HepG2 (cell line): Measurements from ENCODE around the gene ARHGAP5. TPM values are rescaled to one million over a fixed set of nuclear protein-coding genes. Genes with fewer than 3 reads are reported as not detected.

Source experiments
- ATAC-seq: fragments of 200-7000 bp; cut with Tn5 transposase; 3 replicates; pipeline ENCODE4 v1.9.1; 2020; ENCODE audit warnings: mild to moderate bottlenecking, moderate library complexity
- BruUV-seq: library from RNA; stranded (reverse); fragments of 400-500 nt; replicated peaks from 2 replicates; lab custom pipeline; 2021; lab: Mats Ljungman, UMichigan
- CTCF ChIA-PET: fragments of 300-600 bp; formaldehyde crosslinking; extraction: SDS; loops from one replicate; lab custom pipeline; 2021; ENCODE audit warnings: low total read pairs, inconsistent platforms, low intra/inter-chr PET ratio; lab: Yijun Ruan, JAX
- POLR2A ChIA-PET: fragments of 350-600 bp; sonication (Branson Sonifier 250); formaldehyde crosslinking; loops from one replicate; lab custom pipeline; 2020; ENCODE audit warnings: antibody characterized with exemption, inconsistent platforms; lab: Yijun Ruan, JAX
- DNase-seq: peaks from one replicate; pipeline ENCODE4 v3.0.0-alpha.2; 2015; ENCODE audit warnings: low spot score
- FAIRE-seq: peaks from 3 replicates; lab custom pipeline; 2011; peaks lifted over from hg19 to GRCh38; lab: Jason Lieb, UNC
- H2AFZ ChIP-seq: one replicate; pipeline ENCODE4 v1.6.1; 2011; ENCODE audit warnings: low read length, inconsistent platforms
- H3K27ac ChIP-seq: fragments of 300-600 bp; 3 replicates; pipeline ENCODE4 v1.8.0; 2011; ENCODE audit warnings: mixed run types, mild to moderate bottlenecking, mixed read lengths, low read length, inconsistent platforms; ENCODE audit not compliant: insufficient read depth; ENCODE audit errors: extremely low read length
- H3K27me3 ChIP-seq, 2 experiments: fragments of 200-600 bp in 1 of 2; 2 replicates in 1 of 2; 3 replicates in 1 of 2; pipeline versions ENCODE4 v1.6.0 to v1.8.0; 2011; ENCODE audit warnings: low read length in 2 of 2, mild to moderate bottlenecking in 2 of 2, moderate library complexity in 2 of 2, inconsistent platforms in 1 of 2; ENCODE audit not compliant: insufficient read depth in 2 of 2, control insufficient read depth in 1 of 2
- H3K36me3 ChIP-seq, 2 experiments: fragments of 200-600 bp in 1 of 2; replicated peaks in 1 of 2; 2 replicates in 1 of 2; 3 replicates in 1 of 2; pipeline versions ENCODE4 v1.5.1 to v1.8.0; 2011; ENCODE audit warnings: low read length in 2 of 2, inconsistent platforms in 1 of 2; ENCODE audit not compliant: insufficient read depth in 2 of 2, control insufficient read depth in 1 of 2
- H3K4me1 ChIP-seq: 2 replicates; pipeline ENCODE4 v1.5.1; 2012; ENCODE audit warnings: low read length, inconsistent platforms; ENCODE audit not compliant: insufficient read depth
- H3K4me2 ChIP-seq: 2 replicates; pipeline ENCODE4 v1.6.0; 2011; ENCODE audit warnings: low read depth, low read length, inconsistent platforms
- H3K4me3 ChIP-seq, 3 experiments: fragments of 200-600 bp in 1 of 3; sonication (generic), shearing (Covaris generic) in 1 of 3; replicated peaks in 1 of 3; 2 replicates each; pipeline ENCODE4 v1.5.1; 2011 to 2016; ENCODE audit warnings: low read length in 3 of 3, inconsistent platforms in 2 of 3, low read depth in 2 of 3, mild to moderate bottlenecking in 2 of 3, control low read depth in 1 of 3, mixed read lengths in 1 of 3; ENCODE audit not compliant: insufficient read depth in 1 of 3
- H3K79me2 ChIP-seq: one replicate; pipeline ENCODE4 v1.6.1; 2011; ENCODE audit warnings: low read length, inconsistent platforms; ENCODE audit not compliant: insufficient read depth
- H3K9ac ChIP-seq: 2 replicates; pipeline ENCODE4 v1.6.0; 2011; ENCODE audit warnings: mild to moderate bottlenecking, low read depth, low read length, inconsistent platforms; ENCODE audit not compliant: insufficient read depth
- H3K9me3 ChIP-seq: 2 replicates; pipeline ENCODE4 v1.5.1; 2012; ENCODE audit warnings: mild to moderate bottlenecking, low read length
- H4K20me1 ChIP-seq: 2 replicates; pipeline ENCODE4 v1.6.0; 2011; ENCODE audit warnings: inconsistent platforms, mild to moderate bottlenecking, low read length, moderate library complexity; ENCODE audit not compliant: insufficient read depth
- ATF7 ChIP-seq, 2 experiments: fragments of 450-650 bp in 1 of 2; sonication (generic) in 1 of 2; formaldehyde crosslinking in 1 of 2; IDR thresholded peaks; 2 replicates each; pipeline versions ENCODE4 v1.4.0 to v1.6.1; 2016 to 2020; ENCODE audit warnings: antibody characterized with exemption in 1 of 2, mild to moderate bottlenecking in 1 of 2, missing genetic modification reagents in 1 of 2
- E2F1 ChIP-seq: sonication (generic); formaldehyde crosslinking; IDR thresholded peaks from 2 replicates; pipeline ENCODE4 v1.5.0; 2020; ENCODE audit warnings: missing genetic modification reagents
- EP300 ChIP-seq, 3 experiments: sonication (generic) in 1 of 3; formaldehyde crosslinking in 1 of 3; IDR thresholded peaks; 2 replicates each; pipeline versions ENCODE4 v1.5.1 to v1.6.1; 2011 to 2020; ENCODE audit warnings: low read depth in 2 of 3, low read length in 2 of 3, borderline replicate concordance in 1 of 3, improper control_type of control experiment in 1 of 3, mild to moderate bottlenecking in 1 of 3, missing genetic modification reagents in 1 of 3, moderate library complexity in 1 of 3
- KAT7 ChIP-seq: IDR thresholded peaks from 2 replicates; pipeline ENCODE4 v1.6.1; 2018; ENCODE audit warnings: borderline replicate concordance, missing compliant biosample characterization
- KDM2A ChIP-seq: sonication (generic); formaldehyde crosslinking; IDR thresholded peaks from 2 replicates; pipeline ENCODE4 v1.4.0; 2020; ENCODE audit warnings: low read depth, missing genetic modification reagents, borderline replicate concordance
- NBN ChIP-seq: fragments of 450-650 bp; conservative IDR thresholded peaks from 2 replicates; pipeline ENCODE4 v1.6.1; 2017
- NFE2L2 ChIP-seq: fragments of 150-350 bp; IDR thresholded peaks from 2 replicates; pipeline ENCODE4 v1.6.1; 2014; ENCODE audit warnings: low read length
- PBX2 ChIP-seq: IDR thresholded peaks from 2 replicates; pipeline ENCODE4 v1.6.1; 2016; ENCODE audit warnings: control low read depth
- RCOR2 ChIP-seq: IDR thresholded peaks from 2 replicates; pipeline ENCODE4 v1.6.1; 2016; ENCODE audit warnings: missing biosample characterization, missing genetic modification reagents
- SNAI1 ChIP-seq: sonication (generic); formaldehyde crosslinking; IDR thresholded peaks from 2 replicates; pipeline ENCODE4 v1.5.0; 2020; ENCODE audit warnings: mild to moderate bottlenecking, missing genetic modification reagents, borderline replicate concordance
- SP5 ChIP-seq: IDR thresholded peaks from 2 replicates; pipeline ENCODE4 v1.6.1; 2016; ENCODE audit warnings: low read depth, borderline replicate concordance
- ZFAT ChIP-seq: sonication (generic); formaldehyde crosslinking; conservative IDR thresholded peaks from 2 replicates; pipeline ENCODE4 v1.8.1; 2023; ENCODE audit warnings: missing genetic modification reagents, inconsistent platforms
- ZNF17 ChIP-seq: sonication (generic); formaldehyde crosslinking; IDR thresholded peaks from 2 replicates; pipeline ENCODE4 v1.5.0; 2020; ENCODE audit warnings: mild to moderate bottlenecking, missing genetic modification reagents
- ZNF292 ChIP-seq: sonication (generic); formaldehyde crosslinking; IDR thresholded peaks from 2 replicates; pipeline ENCODE4 v1.8.1; 2022; ENCODE audit warnings: mild to moderate bottlenecking, low read depth, missing genetic modification reagents, borderline replicate concordance
- ZNF362 ChIP-seq: sonication (generic); formaldehyde crosslinking; IDR thresholded peaks from 2 replicates; pipeline ENCODE4 v1.4.0; 2020; ENCODE audit warnings: missing genetic modification reagents, mild to moderate bottlenecking, borderline replicate concordance
- ZNF431 ChIP-seq: sonication (generic); formaldehyde crosslinking; IDR thresholded peaks from 2 replicates; pipeline ENCODE4 v1.9.0; 2022; ENCODE audit warnings: missing genetic modification reagents, low read depth, mild to moderate bottlenecking, borderline replicate concordance
- ZNF432 ChIP-seq: sonication (generic); formaldehyde crosslinking; IDR thresholded peaks from 2 replicates; pipeline ENCODE4 v1.5.0; 2020; ENCODE audit warnings: missing genetic modification reagents, mild to moderate bottlenecking, borderline replicate concordance
- ZNF790 ChIP-seq: sonication (generic); formaldehyde crosslinking; IDR thresholded peaks from 2 replicates; pipeline ENCODE4 v1.8.0; 2022; ENCODE audit warnings: missing genetic modification reagents, mild to moderate bottlenecking, borderline replicate concordance
- WGBS: methylation state at CpG from one replicate; pipeline ENCODE4 v1.1.6; 2017; ENCODE audit warnings: low lambda C conversion rate; 5-methylcytosine and 5-hydroxymethylcytosine counted together
- in situ Hi-C: cut with HindIII; loops from 2 replicates; pipeline ENCODE4 v1.10.0; 2017; ENCODE audit warnings: low pct_unique_long_range_greater_than_20kb; ENCODE audit not compliant: extremely low pct_ligation_motif_present
- intact Hi-C: fragments of 100-400 bp; cut with micrococcal nuclease; formaldehyde crosslinking; loops from one replicate; pipeline ENCODE4 v1.10.0; 2022; ENCODE audit not compliant: unreplicated experiment
- polyA plus RNA-seq, 8 experiments: library from polyadenylated mRNA; depleted of rRNA in 3 of 8; stranded (reverse) in 7 of 8; unstranded in 1 of 8; fragments of >200 nt; fragmentation: Illumina TruSeq in 4 of 8; extraction: Trizol in 4 of 8; gene quantifications; 2 replicates each; pipeline versions ENCODE4 v1.2.1 to v1.2.3, GENCODE V29; 2011 to 2016; ENCODE audit warnings: low read depth in 4 of 8, missing spikeins in 1 of 8, mixed read lengths in 1 of 8; ENCODE audit not compliant: insufficient read depth in 1 of 8
- total RNA-seq, 5 experiments: library from RNA; depleted of rRNA; stranded (reverse); fragments of >200 nt; fragmentation: Illumina TruSeq; extraction: Trizol; gene quantifications; 2 replicates each; pipeline ENCODE4 v1.2.3, GENCODE V29; 2016; ENCODE audit warnings: low read depth in 1 of 5

ARHGAP5 gene
- total and polyA plus RNA-seq, 2 of the 13 experiments (the other 11 are each of a cell fraction or from before 2014, with no cell fraction given), result 33.7 to 144 TPM

- intact Hi-C loops (loop anchor here (1.0 to 10.0 kb wide), 9 partner anchors 22 to 1644 kb away; partner anchors contain the start of genes DTD2, G2E3, HECTD1 and NUBPL), in situ Hi-C loops (loop anchor here (5.0 kb wide), 1 partner anchor 126 kb away; the partner anchor contains the start of gene ARHGAP5)
- POLR2A ChIA-PET, result interaction anchor here (0.6 to 3.0 kb wide), 9 partner anchors 10 to 1658 kb away, joined by 3 to 89 read pairs (median 6); partner anchors contain the start of genes ARHGAP5, DTD2 and HEATR5A
- BruUV-seq, result no TSS peak
- Histone ChIP-seq H3K4me1 (peaks cover 21% of the 10 kb centered on the region), H3K4me3 (peak within 1 kb of the TSS; percentile 69 to 81 (median 75)), H3K9me3 (no peaks in the 10 kb centered on the region), H3K79me2 (no peaks in the 10 kb centered on the region), H3K27me3 (no peaks in the 10 kb centered on the region; a peak in 1 of 5 replicates), H3K4me2 (peak within 1 kb of the TSS; percentile 97), H3K9ac (peak within 1 kb of the TSS; percentile 91), H3K27ac (peak within 1 kb of the TSS; percentile 87), H2AFZ (peak within 1 kb of the TSS; percentile 99), H3K36me3 (no peaks in the 10 kb centered on the region), H4K20me1 (no peaks in the 10 kb centered on the region)
- DNase-seq (peak; percentile 96), ATAC-seq (peak; percentile 84), FAIRE-seq (peak; percentile 32)
- under 1% methylated on average over 57 of the region's 57 CpGs for WGBS
- CTCF ChIA-PET, result no interaction called here
- no peak for TF ChIP-seq ZNF17 (CRISPR knock-in tag)
- TF ChIP-seq ZNF432, result no peak
- peak; percentile 56; the same call in 1 of the 2 replicates for TF ChIP-seq ZNF431
- TF ChIP-seq SNAI1 (CRISPR knock-in tag), result peak; percentile 93
- no peak; the same call in 1 of the 2 replicates for TF ChIP-seq NFE2L2
- peak; percentile 57 for TF ChIP-seq SP5
- TF ChIP-seq ZNF292 (CRISPR knock-in tag), result peak; percentile 34
- peak; percentile 98 for TF ChIP-seq KDM2A (CRISPR knock-in tag)
- no peak for TF ChIP-seq PBX2
- peak; percentile 56 for TF ChIP-seq ZFAT (CRISPR knock-in tag)
- peak in 1 of 2 experiments; percentile 35; a peak in 1 of 4 replicates for TF ChIP-seq EP300 (IDR thresholded peaks at IDR 0.05; ENCODE audit: low read depth in 2 of 2, low read length in 2 of 2)
- peak; percentile 77 for TF ChIP-seq EP300 (CRISPR knock-in tag; IDR thresholded peaks at IDR 0.05; ENCODE audit: borderline replicate concordance)
- no peak for TF ChIP-seq NBN
- peak; percentile 99 for TF ChIP-seq ZNF790 (CRISPR knock-in tag)
- no peak for TF ChIP-seq RCOR2
- peak; percentile 91 for TF ChIP-seq KAT7 (CRISPR knock-in tag)
- peak; percentile 70; the same call in 1 of the 2 replicates for TF ChIP-seq ZNF362 (CRISPR knock-in tag)
- TF ChIP-seq E2F1, result peak; percentile 90
- TF ChIP-seq ATF7 (IDR thresholded peaks at IDR 0.05), result no peak
- peak; percentile 75; the same call in 1 of the 2 replicates for TF ChIP-seq ATF7 (CRISPR knock-in tag; IDR thresholded peaks at IDR 0.05)
These were observed 126.1 kb downstream of the ARHGAP5 start, which contains the start of gene RNU6-8 for GRCh38 chr14:32202998-32203882. Gene RNU6-8, minus strand, starts transcription at chr14:32203269.
